ENCODE data around the gene EBF3. TPM values are rescaled to one million over a fixed set of nuclear protein-coding genes. Genes with fewer than 3 reads are reported as not detected.

EBF3 gene
- total RNA-seq, 1 experiment from 2014 or later, result 0.12 TPM

DNA sequence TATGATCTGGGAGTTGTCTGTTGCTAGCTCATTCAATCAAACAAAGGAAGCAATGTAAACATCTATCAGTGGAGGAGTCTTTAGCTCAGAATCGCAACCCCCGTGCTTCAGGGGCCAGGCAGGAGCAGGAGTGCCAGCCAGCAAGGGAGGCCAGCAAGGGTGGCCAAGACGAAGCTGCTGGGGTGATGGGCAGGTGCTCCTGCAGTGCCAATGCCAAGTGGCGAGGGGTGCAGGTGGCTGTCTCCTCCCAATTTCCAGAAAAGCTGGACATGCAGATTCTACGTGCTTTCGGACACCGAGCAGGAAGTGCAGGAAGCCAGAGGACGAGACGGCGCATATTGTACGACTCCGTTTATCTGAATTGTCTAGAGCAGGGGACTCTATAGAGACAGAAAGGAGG is 48.1 kb upstream of the EBF3 start (continued):
- TF ChIP-seq ATF3 (IDR thresholded peaks at IDR 0.05), result no peak

DNA sequence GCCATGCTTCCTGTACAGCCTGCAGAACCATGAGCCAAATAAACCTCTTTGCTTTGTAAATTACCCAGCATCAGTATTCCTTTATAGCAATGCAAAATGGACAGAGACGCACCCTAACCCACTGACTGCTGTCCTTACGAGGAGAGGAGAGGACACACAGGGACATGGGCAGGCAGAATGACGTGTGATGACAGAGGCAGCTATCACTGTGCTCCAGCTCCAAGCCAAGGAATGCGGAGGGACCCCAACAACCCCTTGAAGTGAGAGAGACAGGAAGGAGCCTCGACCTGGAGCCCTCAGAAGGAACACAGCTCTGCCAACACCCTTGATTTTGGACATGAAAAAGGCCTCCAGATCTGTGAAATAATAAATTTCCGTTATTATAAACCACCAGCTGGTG is 46.6 kb upstream of the EBF3 start:
- Histone ChIP-seq H3K4me1 (ENCODE audit: control insufficient read depth in 1 of 2, insufficient read depth in 2 of 2, low read length in 2 of 2) (no peaks in the 10 kb centered on the region), H3K4me2 (ENCODE audit: low read length) (no peak overlapping the region), H3K27me3 (ENCODE audit: insufficient read depth, low read length) (no peaks in the 10 kb centered on the region; the same call in 1 of the 2 replicates), H3K9me2 (ENCODE audit: insufficient read depth) (no peaks in the 10 kb centered on the region), H3K9ac (ENCODE audit: low read length) (no peak overlapping the region), H3K4me3 (replicated peaks in 1 of 2; ENCODE audit: low read depth in 1 of 2, low read length in 2 of 2) (no peak overlapping the region), H2AFZ (ENCODE audit: low read depth, low read length, poor library complexity, severe bottlenecking) (no peak overlapping the region), H4K20me1 (ENCODE audit: insufficient read depth) (no peaks in the 10 kb centered on the region), H3K9me3 (ENCODE audit: control insufficient read depth in 1 of 2, insufficient read depth in 1 of 2, low read depth in 1 of 2, low read length in 2 of 2) (no peaks in the 10 kb centered on the region), H3K36me3 (ENCODE audit: control insufficient read depth in 1 of 2, insufficient read depth in 2 of 2, low read length in 2 of 2) (no peaks in the 10 kb centered on the region), H3K79me2 (ENCODE audit: insufficient read depth, low read length) (no peaks in the 10 kb centered on the region), H3K27ac (ENCODE audit: low read depth, low read length) (no peak overlapping the region)
- POLR2A ChIA-PET, result no interaction called here
- no peak for ATAC-seq
- CTCF ChIA-PET, result no interaction called here
- no peak for TF ChIP-seq EGR1 (IDR thresholded peaks at IDR 0.05; ENCODE audit: low read depth)
- TF ChIP-seq ZFX (IDR thresholded peaks at IDR 0.05), result no peak
- no peak for TF ChIP-seq TCF7L2 (IDR thresholded peaks at IDR 0.05; ENCODE audit: borderline replicate concordance, extremely low read depth, insufficient read depth, insufficient read length)
- no peak for TF ChIP-seq ATF3 (IDR thresholded peaks at IDR 0.05)
- TF ChIP-seq POLR2A (IDR thresholded peaks at IDR 0.05; ENCODE audit: borderline replicate concordance, extremely low read depth, insufficient read depth, insufficient read length), result no peak
- no peak for TF ChIP-seq EZH2phosphoT487 (IDR thresholded peaks at IDR 0.05; ENCODE audit: borderline replicate concordance)
- TF ChIP-seq CEBPB (IDR thresholded peaks at IDR 0.05; ENCODE audit: low read depth), result no peak
- TF ChIP-seq EZH2 (IDR thresholded peaks at IDR 0.05), result no peak
- TF ChIP-seq ZNF274 (IDR thresholded peaks at IDR 0.05; ENCODE audit: low read depth, low read length), result no peak
- no peak for TF ChIP-seq YY1 (IDR thresholded peaks at IDR 0.05; ENCODE audit: extremely low read depth, insufficient replicate concordance, low read depth, low read length)
- no peak for TF ChIP-seq SP1 (IDR thresholded peaks at IDR 0.05; ENCODE audit: low read depth)
- no peak for TF ChIP-seq JUND (IDR thresholded peaks at IDR 0.05)
- TF ChIP-seq FOSL1 (IDR thresholded peaks at IDR 0.05; ENCODE audit: low read depth), result no peak
- TF ChIP-seq ELF1 (IDR thresholded peaks at IDR 0.05; ENCODE audit: borderline replicate concordance, low read depth), result no peak
- TF ChIP-seq CBX3 (IDR thresholded peaks at IDR 0.05; ENCODE audit: low read depth), result no peak
- no peak for TF ChIP-seq RAD21 (IDR thresholded peaks at IDR 0.05; ENCODE audit: low read depth)
- TF ChIP-seq SIN3A (IDR thresholded peaks at IDR 0.05; ENCODE audit: low read depth), result no peak
- TF ChIP-seq CTCF (IDR thresholded peaks at IDR 0.05 in 2 of 3, conservative IDR thresholded peaks at IDR 0.05 in 1 of 3; ENCODE audit: borderline replicate concordance in 1 of 3, insufficient read depth in 1 of 3, low read depth in 2 of 3, low read length in 2 of 3), result no peak
- no peak for TF ChIP-seq POLR2AphosphoS5 (IDR thresholded peaks at IDR 0.05; ENCODE audit: low read depth, low read length)
- DNase-seq (ENCODE audit: low read depth, low spot score), result no peak
- intact Hi-C loops (cut with micrococcal nuclease), result no loop called here
- BruUV-seq (replicated peaks), result no TSS peak
- RAD21 ChIA-PET (ENCODE audit: low non-redundant PET in 1 of 2, low total read pairs in 2 of 2, uncharacterized antibody in 2 of 2, unreplicated experiment in 2 of 2), result no interaction called here

Data from HCT116 (cell line).